OCI-LY7 (cell line): ENCODE data around the gene SAMD15. TPM values are rescaled to one million over a fixed set of nuclear protein-coding genes. Genes with fewer than 3 reads are reported as not detected.

Experiments used
- BruUV-seq: library from RNA; stranded (reverse); fragments of 400-500 nt; replicated peaks from 2 replicates; lab custom pipeline; 2021; lab: Mats Ljungman, UMichigan
- CTCF ChIA-PET: fragments of 300-600 bp; sonication (Branson Sonifier 250); formaldehyde crosslinking; loops from one replicate; lab custom pipeline; 2022; ENCODE audit warnings: antibody characterized with exemption; ENCODE audit not compliant: unreplicated experiment; lab: Charles Lee
- POLR2A ChIA-PET: fragments of 300-600 bp; sonication (Branson Sonifier 250); formaldehyde crosslinking; loops from one replicate; lab custom pipeline; 2022; ENCODE audit warnings: antibody characterized with exemption; lab: Charles Lee
- DNase-seq: peaks from one replicate; pipeline ENCODE4 v3.0.0-alpha.2; 2015; ENCODE audit warnings: low spot score
- H2AFZ ChIP-seq: fragments of 200-600 bp; sonication (generic), shearing (Covaris generic); 2 replicates; pipeline ENCODE4 v1.6.1; 2014; ENCODE audit warnings: mild to moderate bottlenecking, antibody characterized with exemption, low read length, moderate library complexity
- H3K27ac ChIP-seq: fragments of 200-600 bp; sonication (generic); 2 replicates; pipeline ENCODE4 v1.5.1; 2014; ENCODE audit warnings: mixed run types, low read depth, mild to moderate bottlenecking, moderate library complexity, low read length, inconsistent platforms; ENCODE audit not compliant: poor library complexity, severe bottlenecking
- H3K36me3 ChIP-seq: fragments of 200-600 bp; sonication (generic); 2 replicates; pipeline ENCODE4 v1.6.1; 2014; ENCODE audit warnings: mild to moderate bottlenecking, antibody characterized with exemption, low read length, moderate library complexity, mixed read lengths; ENCODE audit not compliant: insufficient read depth
- H3K4me1 ChIP-seq: fragments of 200-600 bp; sonication (generic); 2 replicates; pipeline ENCODE4 v1.5.1; 2014; ENCODE audit warnings: mild to moderate bottlenecking, low read length; ENCODE audit not compliant: insufficient read depth, poor library complexity, severe bottlenecking
- H3K4me2 ChIP-seq: fragments of 200-600 bp; sonication (generic); 2 replicates; pipeline ENCODE4 v1.6.1; 2014; ENCODE audit warnings: mild to moderate bottlenecking, low read length
- H3K4me3 ChIP-seq: fragments of 200-600 bp; sonication (generic); 2 replicates; pipeline ENCODE4 v1.5.1; 2014; ENCODE audit warnings: mild to moderate bottlenecking, low read depth, low read length; ENCODE audit not compliant: poor library complexity, severe bottlenecking
- H3K79me2 ChIP-seq: fragments of 200-600 bp; sonication (generic); 2 replicates; pipeline ENCODE4 v1.6.1; 2016; ENCODE audit warnings: low read depth, mild to moderate bottlenecking, low read length, moderate library complexity, mixed read lengths; ENCODE audit not compliant: insufficient read depth
- H3K9me2 ChIP-seq: fragments of 200-600 bp; sonication (generic); 2 replicates; pipeline ENCODE4 v1.6.1; 2016; ENCODE audit warnings: mild to moderate bottlenecking, low read length, mixed read lengths; ENCODE audit not compliant: insufficient read depth
- H3K9me3 ChIP-seq: fragments of 200-600 bp; sonication (generic); 2 replicates; pipeline ENCODE4 v1.6.1; 2014; ENCODE audit warnings: mild to moderate bottlenecking, mixed run types, low read length, mixed read lengths
- H4K20me1 ChIP-seq: fragments of 200-600 bp; sonication (generic); 2 replicates; pipeline ENCODE4 v1.6.1; 2014; ENCODE audit warnings: mild to moderate bottlenecking, antibody characterized with exemption, low read length, moderate library complexity, mixed read lengths; ENCODE audit not compliant: insufficient read depth
- EZH2phosphoT487 ChIP-seq: fragments of 200-600 bp; sonication (generic); IDR thresholded peaks from 2 replicates; pipeline ENCODE4 v1.6.1; 2018; ENCODE audit warnings: low read depth, borderline replicate concordance, mild to moderate bottlenecking, mixed run types, antibody characterized with exemption, low read length, moderate library complexity, mixed read lengths
- intact Hi-C: fragments of 100-400 bp; cut with micrococcal nuclease; formaldehyde crosslinking; loops from one replicate; pipeline ENCODE4 v1.10.0; 2022; ENCODE audit not compliant: unreplicated experiment
- total RNA-seq, 2 experiments: library from RNA; depleted of rRNA in 1 of 2; stranded (reverse); fragments of >200 nt in 1 of 2; shearing (Covaris generic) in 1 of 2; gene quantifications; 2 replicates each; pipeline ENCODE4 v1.2.3, GENCODE V29; 2014 to 2022
- TF ChIP-seq, protein P1 (sequence below): fragments of 200-600 bp; sonication (generic); conservative IDR thresholded peaks from 2 replicates; pipeline ENCODE4 v1.5.1; 2014; ENCODE audit warnings: mild to moderate bottlenecking, antibody characterized with exemption, low read length, moderate library complexity, mixed read lengths

SAMD15 gene
- total RNA-seq, 2 experiments from 2014 or later: 1.1 to 2.0 TPM

DNA sequence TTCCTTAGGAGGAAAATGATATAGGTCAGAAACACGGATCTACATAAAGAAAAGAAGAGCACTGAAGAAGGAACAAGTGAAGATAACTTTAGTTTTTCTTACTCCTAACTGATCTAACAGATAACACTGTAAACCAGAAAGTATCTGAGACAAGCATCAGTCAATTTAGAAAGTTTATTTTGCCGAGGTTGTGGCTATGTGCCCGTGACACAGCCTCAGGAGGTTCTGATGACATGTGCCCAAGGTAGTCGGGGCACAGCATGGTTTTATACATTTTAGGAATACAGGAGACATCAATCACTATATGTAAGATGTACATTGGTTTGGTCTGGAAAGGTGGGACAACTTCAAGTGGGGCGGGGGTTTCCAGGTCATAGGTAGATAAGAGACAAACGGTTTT, 23.0 kb downstream of the SAMD15 start:
- TF ChIP-seq, protein P1, sequence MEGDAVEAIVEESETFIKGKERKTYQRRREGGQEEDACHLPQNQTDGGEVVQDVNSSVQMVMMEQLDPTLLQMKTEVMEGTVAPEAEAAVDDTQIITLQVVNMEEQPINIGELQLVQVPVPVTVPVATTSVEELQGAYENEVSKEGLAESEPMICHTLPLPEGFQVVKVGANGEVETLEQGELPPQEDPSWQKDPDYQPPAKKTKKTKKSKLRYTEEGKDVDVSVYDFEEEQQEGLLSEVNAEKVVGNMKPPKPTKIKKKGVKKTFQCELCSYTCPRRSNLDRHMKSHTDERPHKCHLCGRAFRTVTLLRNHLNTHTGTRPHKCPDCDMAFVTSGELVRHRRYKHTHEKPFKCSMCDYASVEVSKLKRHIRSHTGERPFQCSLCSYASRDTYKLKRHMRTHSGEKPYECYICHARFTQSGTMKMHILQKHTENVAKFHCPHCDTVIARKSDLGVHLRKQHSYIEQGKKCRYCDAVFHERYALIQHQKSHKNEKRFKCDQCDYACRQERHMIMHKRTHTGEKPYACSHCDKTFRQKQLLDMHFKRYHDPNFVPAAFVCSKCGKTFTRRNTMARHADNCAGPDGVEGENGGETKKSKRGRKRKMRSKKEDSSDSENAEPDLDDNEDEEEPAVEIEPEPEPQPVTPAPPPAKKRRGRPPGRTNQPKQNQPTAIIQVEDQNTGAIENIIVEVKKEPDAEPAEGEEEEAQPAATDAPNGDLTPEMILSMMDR: no peak
- no peak for TF ChIP-seq EZH2phosphoT487
- Histone ChIP-seq H3K4me3 (no peak overlapping the region), H3K9me2 (no peaks in the 10 kb centered on the region), H2AFZ (no peak overlapping the region), H4K20me1 (no peaks in the 10 kb centered on the region), H3K36me3 (no peaks in the 10 kb centered on the region), H3K4me1 (no peaks in the 10 kb centered on the region), H3K4me2 (no peak overlapping the region), H3K9me3 (no peaks in the 10 kb centered on the region), H3K27ac (no peak overlapping the region), H3K79me2 (no peaks in the 10 kb centered on the region)
- intact Hi-C loops: no loop called here
- no peak for DNase-seq
- POLR2A ChIA-PET: no interaction called here
- no TSS peak for BruUV-seq
- CTCF ChIA-PET: no interaction called here

DNA sequence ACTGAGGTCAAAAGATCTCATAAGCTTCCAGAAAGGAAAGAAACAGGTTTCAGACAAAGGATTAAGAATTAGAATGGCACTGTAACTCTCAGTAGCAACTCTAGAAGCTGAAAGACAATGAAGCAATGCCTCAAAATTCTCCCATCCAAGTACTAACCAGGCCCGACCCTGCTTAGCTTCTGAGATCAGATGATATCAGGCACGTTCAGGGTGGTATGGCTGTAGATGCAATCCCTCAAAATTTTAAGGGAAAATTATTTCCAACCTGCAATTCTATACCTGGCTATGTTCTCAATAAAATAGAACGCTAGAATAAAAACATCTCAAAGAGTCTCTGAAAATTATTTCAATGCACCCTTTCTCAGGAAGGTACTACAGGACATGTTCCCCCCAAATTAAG, 26.6 kb downstream of the SAMD15 start:
- H3K79me2 ChIP-seq: no peaks in the 10 kb centered on the region
- H3K4me1 ChIP-seq: no peaks in the 10 kb centered on the region
- intact Hi-C loops: no loop called here
- no peaks in the 10 kb centered on the region for H3K9me2 ChIP-seq
- POLR2A ChIA-PET: no interaction called here
- H2AFZ ChIP-seq: no peak overlapping the region
- H4K20me1 ChIP-seq: no peaks in the 10 kb centered on the region
- no TSS peak for BruUV-seq
- H3K4me3 ChIP-seq: no peak overlapping the region
- H3K9me3 ChIP-seq: no peaks in the 10 kb centered on the region
- CTCF ChIA-PET: no interaction called here
- H3K27ac ChIP-seq: no peak overlapping the region
- DNase-seq: no peak
- H3K36me3 ChIP-seq: no peaks in the 10 kb centered on the region
- H3K4me2 ChIP-seq: no peak overlapping the region
- no peak for TF ChIP-seq EZH2phosphoT487
- TF ChIP-seq, protein P1: no peak

DNA sequence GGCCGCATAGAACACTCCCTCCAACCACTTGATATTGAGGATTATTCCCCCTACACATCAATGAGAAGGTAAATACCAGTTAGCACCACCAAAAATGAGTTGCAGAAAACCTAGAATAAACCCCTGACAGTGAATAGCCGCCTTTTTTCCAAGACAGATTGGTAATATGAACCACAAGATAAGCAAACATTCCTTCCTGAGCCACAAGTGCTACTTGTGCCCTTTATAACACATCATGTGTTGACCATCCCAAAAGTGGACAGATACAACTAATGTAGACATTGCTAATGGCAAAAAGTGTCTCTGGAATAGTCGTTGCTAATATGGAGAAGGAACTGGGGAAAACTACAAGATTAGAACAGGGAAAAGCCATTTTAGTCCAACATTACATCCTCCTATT, 28.9 kb downstream of the SAMD15 start:
- H3K4me2 ChIP-seq: no peak overlapping the region
- no peaks in the 10 kb centered on the region for H3K9me2 ChIP-seq
- no peak overlapping the region for H3K4me3 ChIP-seq
- ChIA-PET POLR2A (interaction anchor here (0.6 kb wide), 1 partner anchor 199 kb away, joined by 3 read pairs; no protein-coding TSS in a partner anchor), CTCF (no interaction called here)
- no peak for DNase-seq
- no peaks in the 10 kb centered on the region for H3K36me3 ChIP-seq
- intact Hi-C loops: no loop called here
- TF ChIP-seq EZH2phosphoT487: no peak
- TF ChIP-seq, protein P1: no peak
- no TSS peak for BruUV-seq
- no peak overlapping the region for H2AFZ ChIP-seq
- no peaks in the 10 kb centered on the region for H3K9me3 ChIP-seq
- no peaks in the 10 kb centered on the region for H3K79me2 ChIP-seq
- H3K27ac ChIP-seq: no peak overlapping the region
- no peaks in the 10 kb centered on the region for H4K20me1 ChIP-seq
- no peaks in the 10 kb centered on the region for H3K4me1 ChIP-seq
